Activated naive CD4-positive, alpha-beta T cell (primary cell): ENCODE measurements around the gene TMEM267.
"Not testable (repeated sequence)": the region's sequence is repeated elsewhere in the genome, so short reads cannot be mapped to it uniquely, and the experiment has no call there.

Experiments used
- DNase-seq, 4 experiments: peaks; one replicate each; lab custom pipeline; 2025; lab: John Stamatoyannopoulos, UW

Gene TMEM267

GRCh38 chr5:43456556-43456955 lies 27.1 kb downstream of the TMEM267 start:
- DNase-seq, result no peak

DNA sequence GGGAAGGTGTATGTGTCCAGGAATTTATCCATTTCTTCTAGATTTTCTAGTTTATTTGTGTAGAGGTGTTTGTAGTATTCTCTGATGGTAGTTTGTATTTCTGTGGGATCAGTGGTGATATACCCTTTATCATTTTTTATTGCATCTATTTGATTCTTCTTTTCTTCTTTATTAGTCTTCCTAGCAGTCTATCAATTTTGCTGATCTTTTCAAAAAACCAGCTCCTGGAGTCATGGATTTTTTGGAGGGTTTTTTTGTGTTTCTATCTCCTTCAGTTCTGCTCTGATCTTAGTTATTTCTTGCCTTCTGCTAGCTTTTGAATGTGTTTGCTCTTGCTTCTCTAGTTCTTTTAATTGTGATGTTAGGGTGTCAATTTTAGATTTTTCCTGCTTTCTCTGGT lies 42.1 kb downstream of the TMEM267 start:
- DNase-seq, result not testable (repeated sequence)

GRCh38 chr5:43437062-43437660 lies 46.5 kb downstream of the TMEM267 start:
- DNase-seq, result no peak

DNA sequence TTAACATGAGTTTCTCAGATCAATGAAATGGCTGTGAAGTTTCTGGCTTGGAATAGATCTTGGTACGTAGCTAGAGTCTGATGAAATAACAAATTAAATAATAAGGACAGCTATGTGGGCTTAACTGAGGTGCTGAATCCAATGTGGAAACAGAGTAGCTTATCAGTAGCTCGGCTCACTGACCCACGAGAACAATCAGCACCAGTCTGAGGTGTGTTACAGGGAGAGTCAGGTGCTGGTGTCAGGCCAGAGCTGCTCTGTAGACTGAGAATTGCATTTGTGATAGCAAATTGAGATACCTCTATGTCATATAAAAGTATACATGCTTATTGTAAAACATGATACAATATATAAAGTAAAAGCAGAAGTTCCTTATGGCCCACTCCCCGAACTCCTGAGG lies 50.3 kb downstream of the TMEM267 start:
- DNase-seq, result no peak

GRCh38 chr5:43432486-43433375 lies 50.9 kb downstream of the TMEM267 start:
- no peak for DNase-seq

GRCh38 chr5:43429706-43430105 lies 54.0 kb downstream of the TMEM267 start:
- DNase-seq, result no peak

DNA sequence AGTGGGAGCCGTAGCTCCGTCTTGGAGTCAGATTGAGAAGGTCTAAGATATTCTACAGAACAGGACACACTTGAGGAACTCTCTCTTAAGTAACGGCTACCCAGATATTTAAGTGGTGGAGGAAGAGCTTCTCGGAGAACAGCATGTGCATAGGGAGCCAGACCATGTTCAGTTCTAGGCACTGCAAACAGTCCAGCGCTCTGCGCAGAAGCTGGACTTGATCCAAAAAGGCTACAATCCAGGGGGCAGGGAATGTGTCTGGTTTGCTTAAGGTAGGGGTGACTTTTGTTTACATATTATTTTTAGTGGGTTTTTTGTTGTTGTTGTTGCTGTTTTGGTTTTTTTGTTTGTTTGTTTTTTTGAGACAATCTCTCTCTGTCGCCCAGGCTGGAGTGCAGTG lies 54.6 kb downstream of the TMEM267 start:
- no peak for DNase-seq

DNA sequence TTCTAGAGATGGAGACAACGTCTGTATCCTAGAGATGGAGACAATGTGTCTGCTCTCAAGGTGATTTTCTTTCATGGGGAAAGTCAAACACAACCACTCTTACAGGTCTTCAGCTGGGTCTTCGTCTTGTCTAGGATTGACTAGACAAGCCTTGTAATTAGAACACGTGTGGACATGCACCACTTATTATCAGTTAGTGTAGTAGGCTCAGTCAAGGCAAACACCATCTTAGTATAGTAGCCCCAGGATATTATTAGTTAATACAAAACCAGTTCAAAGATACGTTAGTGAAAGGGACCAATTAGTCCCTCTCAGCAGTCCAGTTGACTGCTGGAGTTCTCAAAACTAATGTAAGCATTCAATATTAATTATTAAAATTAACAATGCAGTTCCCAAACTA lies 56.4 kb downstream of the TMEM267 start:
- DNase-seq, result no peak

DNA sequence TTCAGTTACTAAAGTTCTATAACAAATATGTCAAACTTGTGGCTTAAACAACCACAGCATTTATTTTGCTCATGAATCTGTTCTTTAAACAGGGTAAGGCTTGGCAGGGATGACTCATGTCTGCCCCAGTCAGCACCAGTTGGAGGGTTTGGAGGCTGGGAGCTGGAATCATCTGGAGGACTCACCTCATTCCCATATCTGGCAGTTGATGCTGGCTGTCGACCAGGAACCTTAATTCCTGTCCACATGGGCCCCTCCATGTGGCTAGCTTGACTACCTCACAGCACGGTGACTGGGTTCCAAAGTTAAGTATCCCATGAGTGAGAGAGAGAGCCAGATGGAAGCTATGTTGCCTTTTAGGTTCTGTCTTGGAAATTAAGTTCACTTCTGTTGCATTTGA lies 57.7 kb downstream of the TMEM267 start:
- DNase-seq, result no peak

- not testable (repeated sequence) for DNase-seq
Measured at GRCh38 chr5:43423086-43423485, 60.6 kb downstream of the TMEM267 start.

DNA sequence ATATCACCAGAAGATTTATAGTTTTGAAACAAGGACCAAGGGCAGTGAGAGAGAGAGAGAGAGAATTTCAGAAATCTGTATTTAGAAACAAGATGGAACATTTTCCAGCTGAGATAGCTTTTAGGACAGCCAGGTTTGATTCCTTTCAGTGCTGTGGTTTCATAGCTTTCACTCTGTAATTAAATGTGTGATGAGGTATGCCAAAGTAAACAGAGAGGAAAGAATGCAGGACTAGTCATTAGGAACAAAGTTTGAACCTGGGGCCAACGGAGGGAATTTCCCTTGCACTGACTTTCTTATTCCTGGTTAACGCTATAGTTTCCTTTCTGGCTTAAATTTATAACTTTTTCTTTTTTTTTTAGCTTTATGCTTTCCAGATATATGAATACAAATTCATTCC lies 61.5 kb downstream of the TMEM267 start:
- DNase-seq, result no peak

DNA sequence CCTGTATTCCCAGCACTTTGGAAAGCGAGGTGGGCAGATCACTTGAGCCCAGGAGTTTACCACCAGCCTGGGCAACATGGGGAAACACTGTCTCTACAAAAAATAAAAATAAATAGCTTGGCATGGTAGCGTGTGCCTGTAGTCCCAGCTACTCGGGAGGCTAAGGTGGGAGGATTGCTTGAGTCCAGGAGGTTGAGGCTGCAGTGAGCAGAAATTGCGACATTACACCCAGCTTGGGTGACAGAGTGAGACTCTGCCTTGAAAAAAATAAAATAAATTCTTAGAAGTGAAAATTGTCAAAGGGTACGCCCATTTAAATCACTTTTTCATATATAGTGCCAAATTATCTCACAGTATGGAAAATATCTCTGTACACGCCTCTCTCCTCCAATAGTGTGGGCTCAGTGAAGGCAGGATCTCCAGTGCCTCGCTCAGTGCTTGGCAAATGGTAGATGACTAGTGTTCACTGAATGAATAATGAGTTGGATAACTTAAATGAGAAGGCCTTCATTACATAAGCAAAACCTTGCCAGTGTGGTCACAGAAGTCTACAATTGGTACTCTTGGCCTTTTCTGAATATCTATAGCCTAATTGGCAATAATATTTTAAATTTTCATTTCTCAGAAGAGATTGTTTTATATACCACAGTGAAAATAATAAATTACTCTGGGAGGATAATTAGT lies 62.1 kb downstream of the TMEM267 start:
- DNase-seq, result no peak

DNA sequence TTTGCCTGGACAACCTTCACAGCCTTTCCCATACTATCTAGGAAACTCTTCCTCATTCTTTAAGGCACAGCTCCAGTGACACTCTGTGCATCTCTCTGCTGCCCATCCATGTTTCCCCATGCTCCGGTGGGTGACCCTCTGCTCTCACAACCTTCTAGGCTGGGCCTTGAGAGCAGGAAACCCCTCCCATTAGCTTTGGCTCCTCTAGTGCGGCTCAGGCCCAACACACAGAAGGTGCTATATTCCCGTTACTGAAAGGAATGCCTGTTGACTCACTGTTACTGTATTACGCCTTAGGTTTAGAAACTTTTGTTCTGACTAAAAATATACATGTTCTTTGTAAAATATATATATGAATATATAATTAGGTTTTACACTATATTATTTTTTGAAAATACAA lies 63.4 kb downstream of the TMEM267 start:
- DNase-seq, result no peak

DNA sequence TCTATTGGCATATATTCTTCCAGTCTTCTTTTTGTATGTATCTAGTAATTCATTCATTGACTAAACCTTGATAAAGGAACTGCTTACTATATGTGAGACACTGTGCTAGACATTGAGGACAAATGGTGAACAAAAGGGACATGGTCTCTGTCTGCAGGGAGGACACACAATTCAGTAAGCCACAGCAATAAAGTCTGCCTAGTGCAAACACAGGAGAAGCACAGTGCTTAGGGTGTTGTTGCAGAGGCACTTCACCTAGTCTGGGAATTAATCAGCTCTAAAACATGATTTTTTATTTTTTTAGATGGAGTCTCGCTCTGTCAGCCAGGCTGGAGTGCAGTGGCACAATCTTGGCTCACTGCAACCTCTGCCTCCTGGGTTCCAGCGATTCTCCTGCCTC lies 65.1 kb downstream of the TMEM267 start:
- no peak for DNase-seq

DNA sequence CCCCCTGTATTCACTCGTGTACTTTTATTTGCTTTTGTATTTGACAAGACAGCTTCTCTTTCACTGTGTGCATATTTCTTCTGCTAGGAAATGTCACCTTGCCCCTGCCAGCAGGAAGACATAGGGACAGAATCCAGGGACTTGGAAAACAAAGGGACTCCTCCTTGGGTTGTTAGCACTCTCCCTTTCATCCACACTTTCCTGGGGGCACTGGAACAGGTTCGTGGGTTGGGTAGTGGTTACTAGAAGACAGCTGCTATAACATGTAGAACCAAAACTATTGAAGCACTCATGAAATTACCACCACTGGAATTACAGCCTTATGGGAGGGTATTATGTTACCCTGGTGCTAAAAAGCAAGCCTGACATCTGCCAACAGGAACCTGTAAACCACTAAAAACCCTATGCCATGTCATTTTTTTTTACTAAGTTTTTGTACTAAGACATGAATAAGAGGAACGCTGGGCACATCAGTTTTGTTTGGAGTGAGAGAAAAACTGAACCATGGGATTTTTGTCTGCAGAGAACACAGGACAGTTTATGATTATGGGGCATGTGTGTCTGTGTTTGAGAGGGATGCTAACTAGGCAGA lies 66.8 kb downstream of the TMEM267 start:
- DNase-seq, result no peak

- no peak for DNase-seq
Measured at GRCh38 chr5:43415935-43416802, 67.5 kb downstream of the TMEM267 start.

DNA sequence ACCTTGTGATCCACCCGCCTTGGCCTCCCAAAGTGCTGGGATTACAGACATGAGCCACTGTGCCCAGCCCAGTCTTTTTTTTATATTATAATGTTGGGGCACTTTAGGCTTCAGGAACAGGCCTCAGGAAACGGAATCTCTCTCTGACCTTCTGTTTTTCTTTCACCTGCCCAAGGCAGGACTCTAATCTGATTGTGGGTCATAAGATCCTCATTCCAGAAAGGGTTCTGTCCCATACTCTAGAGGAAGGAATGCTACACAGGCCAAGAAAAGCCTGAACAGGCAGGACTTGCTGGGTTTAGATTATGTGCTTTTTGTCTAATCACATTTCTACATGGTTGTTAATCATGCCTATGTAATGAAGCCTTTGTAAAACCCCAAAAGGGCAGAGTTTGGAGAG lies 69.7 kb downstream of the TMEM267 start:
- no peak for DNase-seq

GRCh38 chr5:43412644-43413043 lies 71.0 kb downstream of the TMEM267 start:
- no peak for DNase-seq

DNA sequence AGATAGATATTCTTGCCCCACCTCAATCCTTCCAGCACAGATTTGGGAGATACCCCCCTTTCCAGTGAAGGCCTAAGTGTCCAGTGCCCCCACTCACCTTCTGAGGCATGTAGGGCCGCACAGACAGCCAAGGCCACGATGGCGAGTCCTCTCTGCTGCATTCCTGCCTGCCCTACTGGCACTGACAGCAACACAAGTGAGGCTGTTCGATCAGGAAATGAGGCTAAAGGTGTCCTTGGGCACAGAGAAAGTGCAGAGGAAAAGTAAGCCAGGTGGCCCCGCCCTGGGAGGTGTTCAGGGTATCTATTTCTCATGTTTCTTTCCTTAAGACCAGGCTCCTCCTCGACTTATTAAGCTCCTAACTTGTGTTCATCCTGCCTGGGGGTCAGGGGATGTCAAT lies 71.5 kb downstream of the TMEM267 start, which contains the start of gene CCL28:
TSS of gene CCL28 (minus strand) at position 236 of the 400 bp plus-strand sequence. CDS start at position 161, 75 bp downstream.
- no peak for DNase-seq

DNA sequence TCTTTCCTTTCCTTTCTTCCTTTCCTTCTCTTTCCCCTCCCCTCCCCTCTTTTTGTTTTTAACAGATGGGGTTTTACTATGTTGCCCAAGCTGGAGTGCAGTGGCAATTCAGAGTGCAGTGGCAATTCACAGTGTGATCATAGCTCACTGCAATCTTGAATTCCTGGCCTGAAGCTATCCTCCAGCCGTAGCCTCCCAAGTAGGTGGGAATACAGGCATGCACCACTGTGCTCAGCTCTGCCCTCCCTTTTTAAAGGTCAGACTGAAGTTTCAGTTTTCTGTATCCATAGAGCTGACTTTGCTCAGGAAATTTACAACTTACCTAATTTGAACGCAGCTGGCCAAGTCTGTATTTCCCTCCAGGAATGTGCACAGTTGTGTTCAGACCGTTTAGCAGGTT lies 72.2 kb downstream of the TMEM267 start:
- no peak for DNase-seq

GRCh38 chr5:43410414-43410813 lies 73.3 kb downstream of the TMEM267 start:
- DNase-seq, result no peak
